Neural cell (in vitro differentiated cells): ENCODE measurements around the gene GLTPD2. TPM values are rescaled to one million over a fixed set of nuclear protein-coding genes. Genes with fewer than 3 reads are reported as not detected.

Experiments used
- H2AFZ ChIP-seq: fragments of 200-600, 300-800 bp; sonication (generic), shearing (Covaris generic); 2 replicates; pipeline ENCODE4 v1.6.0; 2014; ENCODE audit warnings: low read depth, mild to moderate bottlenecking, antibody characterized with exemption, low read length, moderate library complexity
- H3F3A ChIP-seq: fragments of 200-600 bp; shearing (Covaris generic); 2 replicates; pipeline ENCODE4 v1.6.1; 2016; ENCODE audit warnings: mild to moderate bottlenecking, moderate library complexity, mixed read lengths, antibody characterized with exemption, low read length; ENCODE audit not compliant: insufficient read depth, poor library complexity, severe bottlenecking
- H3K27ac ChIP-seq: fragments of 200-600, 300-800 bp; sonication (generic), shearing (Covaris generic); 2 replicates; pipeline ENCODE4 v1.5.1; 2014; ENCODE audit warnings: mild to moderate bottlenecking, low read length, moderate library complexity
- H3K27me3 ChIP-seq: fragments of 300-800, 200-600 bp; sonication (generic), shearing (Covaris generic); 2 replicates; pipeline ENCODE4 v1.6.0; 2014; ENCODE audit warnings: mild to moderate bottlenecking, low read depth, low read length, moderate library complexity; ENCODE audit not compliant: insufficient read depth
- H3K36me3 ChIP-seq: fragments of 300-800, 200-600 bp; sonication (generic), shearing (Covaris generic); 2 replicates; pipeline ENCODE4 v1.5.1; 2014; ENCODE audit warnings: mild to moderate bottlenecking, antibody characterized with exemption, low read length, moderate library complexity; ENCODE audit not compliant: insufficient read depth
- H3K4me2 ChIP-seq: fragments of 300-800, 200-600 bp; sonication (generic), shearing (Covaris generic); 2 replicates; pipeline ENCODE4 v1.6.0; 2014; ENCODE audit warnings: mild to moderate bottlenecking, low read length
- H3K4me3 ChIP-seq: fragments of 300-800, 200-600 bp; sonication (generic), shearing (Covaris generic); 2 replicates; pipeline ENCODE4 v1.5.1; 2014; ENCODE audit warnings: mild to moderate bottlenecking, low read length, moderate library complexity
- H3K79me2 ChIP-seq: fragments of 200-600 bp; shearing (Covaris generic); replicated peaks from 2 replicates; pipeline ENCODE4 v1.6.0; 2014; ENCODE audit warnings: mild to moderate bottlenecking, low read length, moderate library complexity; ENCODE audit not compliant: insufficient read depth
- H3K9ac ChIP-seq: fragments of 300-800, 200-600 bp; sonication (generic), shearing (Covaris generic); 2 replicates; pipeline ENCODE4 v1.6.1; 2016; ENCODE audit warnings: mild to moderate bottlenecking, low read length, mixed read lengths
- H3K9me2 ChIP-seq: fragments of 200-600 bp; shearing (Covaris generic); 2 replicates; pipeline ENCODE4 v1.6.1; 2016; ENCODE audit warnings: mild to moderate bottlenecking, low read length, mixed read lengths; ENCODE audit not compliant: insufficient read depth
- H3K9me3 ChIP-seq: fragments of 200-600, 300-800 bp; sonication (generic), shearing (Covaris generic); 2 replicates; pipeline ENCODE4 v1.6.1; 2016; ENCODE audit warnings: mild to moderate bottlenecking, mixed run types, low read length, moderate library complexity, mixed read lengths
- H4K20me1 ChIP-seq: fragments of 200-600 bp; shearing (Covaris generic); 2 replicates; pipeline ENCODE4 v1.6.1; 2016; ENCODE audit warnings: mild to moderate bottlenecking, mixed run types; ENCODE audit not compliant: insufficient read depth
- EP300 ChIP-seq: fragments of 450-650 bp; conservative IDR thresholded peaks from 2 replicates; pipeline ENCODE4 v1.6.1; 2014; ENCODE audit warnings: antibody characterized with exemption, mild to moderate bottlenecking, moderate library complexity; ENCODE audit not compliant: poor library complexity, severe bottlenecking
- EZH2 ChIP-seq: fragments of 200-600, 300-800 bp; shearing (Covaris generic), sonication (generic); IDR thresholded peaks from 2 replicates; pipeline ENCODE4 v1.6.1; 2014; ENCODE audit warnings: antibody characterized with exemption, low read length, borderline replicate concordance, mild to moderate bottlenecking; ENCODE audit not compliant: insufficient read depth, poor library complexity, severe bottlenecking
- MXI1 ChIP-seq: fragments of 450-650 bp; conservative IDR thresholded peaks from 2 replicates; pipeline ENCODE4 v1.6.1; 2014; ENCODE audit warnings: antibody characterized with exemption, mild to moderate bottlenecking; ENCODE audit not compliant: poor library complexity, severe bottlenecking
- POLR2AphosphoS5 ChIP-seq: IDR thresholded peaks from 2 replicates; pipeline ENCODE4 v1.6.1; 2012
- RAD21 ChIP-seq: fragments of 450-650 bp; conservative IDR thresholded peaks from 2 replicates; pipeline ENCODE4 v1.6.1; 2014; ENCODE audit warnings: antibody characterized with exemption, mild to moderate bottlenecking, moderate library complexity
- SMC3 ChIP-seq: fragments of 450-650 bp; conservative IDR thresholded peaks from 2 replicates; pipeline ENCODE4 v1.6.1; 2014; ENCODE audit warnings: antibody characterized with exemption, mild to moderate bottlenecking, moderate library complexity; ENCODE audit not compliant: poor library complexity
- TAF1 ChIP-seq: IDR thresholded peaks from 2 replicates; pipeline ENCODE4 v1.6.1; 2012; ENCODE audit warnings: low read depth
- polyA plus RNA-seq: library from polyadenylated mRNA; depleted of rRNA; stranded (reverse); fragments of >200 nt; gene quantifications from 2 replicates; pipeline ENCODE4 v1.2.3, GENCODE V29; 2014
- TF ChIP-seq, protein P1 (sequence below): IDR thresholded peaks from 2 replicates; pipeline ENCODE4 v1.6.1; 2012; ENCODE audit warnings: borderline replicate concordance
- TF ChIP-seq, protein P2 (sequence below): fragments of 450-650 bp; IDR thresholded peaks from 2 replicates; pipeline ENCODE4 v1.5.1; 2014; ENCODE audit warnings: antibody characterized with exemption, mild to moderate bottlenecking, moderate library complexity; ENCODE audit not compliant: poor library complexity, severe bottlenecking

The GLTPD2 gene
- polyA plus RNA-seq, 1 donor from 2014 or later: not detected

DNA sequence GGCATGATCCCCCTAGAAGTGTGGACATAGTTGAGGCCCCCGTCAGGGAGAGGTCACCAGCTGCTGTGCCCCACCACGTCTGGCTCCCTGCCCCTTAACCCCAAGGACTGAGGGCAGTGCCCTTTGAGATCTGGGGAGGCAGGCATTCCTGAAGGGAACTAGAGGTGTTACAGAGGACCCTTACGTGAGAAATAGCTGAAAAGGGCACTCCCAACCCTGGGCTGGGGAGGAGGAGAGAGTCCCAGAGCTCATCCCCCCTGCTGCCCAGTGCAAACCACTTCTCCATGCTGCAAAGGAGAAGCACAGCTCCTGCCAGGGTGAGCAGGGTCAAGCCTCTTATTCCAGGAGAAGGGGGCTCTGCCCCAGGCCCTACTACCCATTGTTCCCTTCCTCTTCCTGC lies 34.1 kb downstream of the GLTPD2 start:
- Histone ChIP-seq H3K9ac (no peak overlapping the region), H3K9me3 (no peaks in the 10 kb centered on the region), H3K27ac (no peak overlapping the region)

DNA sequence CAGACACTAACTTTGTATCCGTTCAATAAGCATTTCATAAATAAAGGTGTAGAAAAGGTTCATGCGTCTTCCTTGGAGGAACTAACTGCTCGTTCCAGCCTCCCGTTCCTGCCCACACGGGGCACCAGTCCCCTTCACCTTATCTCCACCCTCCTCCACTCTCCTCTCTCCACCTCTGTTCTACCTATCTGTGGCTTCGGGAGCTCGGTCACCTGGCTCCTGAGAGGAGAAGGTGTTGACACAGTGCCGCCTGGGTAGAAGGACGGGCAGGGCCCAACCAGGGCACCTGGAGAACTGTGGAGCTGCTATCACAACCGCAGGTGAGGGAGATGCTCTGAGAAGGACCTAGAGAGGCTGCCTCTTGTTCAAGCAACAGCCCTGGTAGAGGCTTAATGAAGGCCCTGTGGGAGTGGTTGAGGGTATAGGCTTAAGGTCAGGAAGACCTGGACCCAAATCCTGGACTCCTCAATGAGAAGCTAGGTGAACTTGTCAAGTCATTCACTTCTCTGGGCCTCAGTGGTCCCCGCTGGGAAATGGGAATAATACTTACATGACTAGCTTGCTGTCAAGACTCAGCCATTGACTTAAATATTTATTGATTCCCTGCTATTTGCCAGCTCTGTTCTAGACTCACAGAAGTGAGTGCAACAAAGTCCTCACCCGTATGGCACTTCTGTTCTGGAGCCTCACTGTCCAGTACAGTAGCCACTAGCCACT lies 34.8 kb downstream of the GLTPD2 start:
- H3K9me2 ChIP-seq: no peaks in the 10 kb centered on the region
- H2AFZ ChIP-seq: no peak overlapping the region
- TF ChIP-seq TAF1: no peak
- TF ChIP-seq POLR2AphosphoS5: no peak
- TF ChIP-seq, protein P1, sequence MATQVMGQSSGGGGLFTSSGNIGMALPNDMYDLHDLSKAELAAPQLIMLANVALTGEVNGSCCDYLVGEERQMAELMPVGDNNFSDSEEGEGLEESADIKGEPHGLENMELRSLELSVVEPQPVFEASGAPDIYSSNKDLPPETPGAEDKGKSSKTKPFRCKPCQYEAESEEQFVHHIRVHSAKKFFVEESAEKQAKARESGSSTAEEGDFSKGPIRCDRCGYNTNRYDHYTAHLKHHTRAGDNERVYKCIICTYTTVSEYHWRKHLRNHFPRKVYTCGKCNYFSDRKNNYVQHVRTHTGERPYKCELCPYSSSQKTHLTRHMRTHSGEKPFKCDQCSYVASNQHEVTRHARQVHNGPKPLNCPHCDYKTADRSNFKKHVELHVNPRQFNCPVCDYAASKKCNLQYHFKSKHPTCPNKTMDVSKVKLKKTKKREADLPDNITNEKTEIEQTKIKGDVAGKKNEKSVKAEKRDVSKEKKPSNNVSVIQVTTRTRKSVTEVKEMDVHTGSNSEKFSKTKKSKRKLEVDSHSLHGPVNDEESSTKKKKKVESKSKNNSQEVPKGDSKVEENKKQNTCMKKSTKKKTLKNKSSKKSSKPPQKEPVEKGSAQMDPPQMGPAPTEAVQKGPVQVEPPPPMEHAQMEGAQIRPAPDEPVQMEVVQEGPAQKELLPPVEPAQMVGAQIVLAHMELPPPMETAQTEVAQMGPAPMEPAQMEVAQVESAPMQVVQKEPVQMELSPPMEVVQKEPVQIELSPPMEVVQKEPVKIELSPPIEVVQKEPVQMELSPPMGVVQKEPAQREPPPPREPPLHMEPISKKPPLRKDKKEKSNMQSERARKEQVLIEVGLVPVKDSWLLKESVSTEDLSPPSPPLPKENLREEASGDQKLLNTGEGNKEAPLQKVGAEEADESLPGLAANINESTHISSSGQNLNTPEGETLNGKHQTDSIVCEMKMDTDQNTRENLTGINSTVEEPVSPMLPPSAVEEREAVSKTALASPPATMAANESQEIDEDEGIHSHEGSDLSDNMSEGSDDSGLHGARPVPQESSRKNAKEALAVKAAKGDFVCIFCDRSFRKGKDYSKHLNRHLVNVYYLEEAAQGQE: no peak
- TF ChIP-seq, protein P2, sequence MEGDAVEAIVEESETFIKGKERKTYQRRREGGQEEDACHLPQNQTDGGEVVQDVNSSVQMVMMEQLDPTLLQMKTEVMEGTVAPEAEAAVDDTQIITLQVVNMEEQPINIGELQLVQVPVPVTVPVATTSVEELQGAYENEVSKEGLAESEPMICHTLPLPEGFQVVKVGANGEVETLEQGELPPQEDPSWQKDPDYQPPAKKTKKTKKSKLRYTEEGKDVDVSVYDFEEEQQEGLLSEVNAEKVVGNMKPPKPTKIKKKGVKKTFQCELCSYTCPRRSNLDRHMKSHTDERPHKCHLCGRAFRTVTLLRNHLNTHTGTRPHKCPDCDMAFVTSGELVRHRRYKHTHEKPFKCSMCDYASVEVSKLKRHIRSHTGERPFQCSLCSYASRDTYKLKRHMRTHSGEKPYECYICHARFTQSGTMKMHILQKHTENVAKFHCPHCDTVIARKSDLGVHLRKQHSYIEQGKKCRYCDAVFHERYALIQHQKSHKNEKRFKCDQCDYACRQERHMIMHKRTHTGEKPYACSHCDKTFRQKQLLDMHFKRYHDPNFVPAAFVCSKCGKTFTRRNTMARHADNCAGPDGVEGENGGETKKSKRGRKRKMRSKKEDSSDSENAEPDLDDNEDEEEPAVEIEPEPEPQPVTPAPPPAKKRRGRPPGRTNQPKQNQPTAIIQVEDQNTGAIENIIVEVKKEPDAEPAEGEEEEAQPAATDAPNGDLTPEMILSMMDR: no peak
- TF ChIP-seq RAD21: no peak
- no peak for TF ChIP-seq EZH2
- no peak for TF ChIP-seq EP300
- no peak for TF ChIP-seq SMC3
- TF ChIP-seq MXI1: no peak
- no peak overlapping the region for H3K9ac ChIP-seq
- H4K20me1 ChIP-seq: no peaks in the 10 kb centered on the region
- no peaks in the 10 kb centered on the region for H3K9me3 ChIP-seq
- no peaks in the 10 kb centered on the region for H3F3A ChIP-seq
- H3K79me2 ChIP-seq: no peaks in the 10 kb centered on the region
- H3K4me2 ChIP-seq: no peak overlapping the region
- no peaks in the 10 kb centered on the region for H3K36me3 ChIP-seq
- no peak overlapping the region for H3K27ac ChIP-seq
- H3K4me3 ChIP-seq: no peak overlapping the region
- H3K27me3 ChIP-seq: no peaks in the 10 kb centered on the region

More for the DNA sequence above, 34.1 kb downstream of the GLTPD2 start:
- TF ChIP-seq EZH2 (no peak), EP300 (no peak), RAD21 (no peak), MXI1 (no peak), POLR2AphosphoS5 (no peak), TAF1 (no peak), SMC3 (no peak)
- TF ChIP-seq, protein P1: no peak
- TF ChIP-seq, protein P2: no peak
- Histone ChIP-seq H2AFZ (no peak overlapping the region), H3K9me2 (no peaks in the 10 kb centered on the region), H3K4me2 (no peak overlapping the region), H3K36me3 (no peaks in the 10 kb centered on the region), H3K27me3 (no peaks in the 10 kb centered on the region), H4K20me1 (no peaks in the 10 kb centered on the region), H3K4me3 (no peak overlapping the region), H3K79me2 (no peaks in the 10 kb centered on the region), H3F3A (no peaks in the 10 kb centered on the region)
